DND-41 (cell line): ENCODE data around the gene UCHL1.

Experiments used
- ATAC-seq: fragments of 200-7000 bp; cut with Tn5 transposase; 3 replicates; pipeline ENCODE4 v1.9.1; 2021; ENCODE audit warnings: low read depth; ENCODE audit not compliant: insufficient read depth
- DNase-seq: peaks from one replicate; pipeline ENCODE4 v3.0.0-alpha.2; 2020
- H2AFZ ChIP-seq: 2 replicates; pipeline ENCODE4 v1.6.0; 2012; ENCODE audit warnings: low read depth, low read length
- H3K27ac ChIP-seq: 2 replicates; pipeline ENCODE4 v1.5.1; 2012; ENCODE audit warnings: low read length, inconsistent platforms
- H3K27me3 ChIP-seq: fragments of 200-600 bp; sonication (generic); 2 replicates; pipeline ENCODE4 v1.6.0; 2012; ENCODE audit warnings: low read length, mild to moderate bottlenecking, inconsistent platforms; ENCODE audit not compliant: insufficient read depth, poor library complexity
- H3K36me3 ChIP-seq: 2 replicates; pipeline ENCODE4 v1.5.1; 2012; ENCODE audit warnings: low read length, inconsistent platforms; ENCODE audit not compliant: insufficient read depth
- H3K4me1 ChIP-seq: 2 replicates; pipeline ENCODE4 v1.5.1; 2012; ENCODE audit warnings: mild to moderate bottlenecking, low read length; ENCODE audit not compliant: insufficient read depth
- H3K4me2 ChIP-seq: 2 replicates; pipeline ENCODE4 v1.6.0; 2012; ENCODE audit warnings: mild to moderate bottlenecking, moderate library complexity, low read length, inconsistent platforms; ENCODE audit not compliant: insufficient read depth
- H3K4me3 ChIP-seq, 2 experiments: fragments of 200-600 bp in 1 of 2; shearing (Covaris generic) in 1 of 2; 2 replicates each; pipeline ENCODE4 v1.5.1; 2012 to 2016; ENCODE audit warnings: inconsistent platforms in 2 of 2, low read length in 2 of 2, mild to moderate bottlenecking in 2 of 2, low read depth in 1 of 2, moderate library complexity in 1 of 2
- H3K79me2 ChIP-seq: 2 replicates; pipeline ENCODE4 v1.6.0; 2012; ENCODE audit warnings: low read length, inconsistent platforms; ENCODE audit not compliant: insufficient read depth
- H3K9ac ChIP-seq: 2 replicates; pipeline ENCODE4 v1.6.0; 2012; ENCODE audit warnings: low read depth, mild to moderate bottlenecking, inconsistent platforms, low read length, moderate library complexity
- H3K9me3 ChIP-seq: 2 replicates; pipeline ENCODE4 v1.5.1; 2012; ENCODE audit warnings: low read length, moderate library complexity, mild to moderate bottlenecking, inconsistent platforms; ENCODE audit not compliant: insufficient read depth, severe bottlenecking
- H4K20me1 ChIP-seq: 2 replicates; pipeline ENCODE4 v1.6.0; 2012; ENCODE audit warnings: low read length; ENCODE audit not compliant: insufficient read depth
- EZH2 ChIP-seq: IDR thresholded peaks from 3 replicates; pipeline ENCODE4 v1.6.1; 2012; ENCODE audit warnings: borderline replicate concordance, low read depth, mild to moderate bottlenecking, moderate library complexity, low read length, inconsistent platforms; ENCODE audit not compliant: severe bottlenecking
- TF ChIP-seq, protein P1 (sequence below): IDR thresholded peaks from 2 replicates; pipeline ENCODE4 v1.5.1; 2012; ENCODE audit warnings: borderline replicate concordance, low read length, moderate library complexity, mild to moderate bottlenecking; ENCODE audit not compliant: poor library complexity, severe bottlenecking; ENCODE audit errors: extremely low read depth

Gene UCHL1

DNA sequence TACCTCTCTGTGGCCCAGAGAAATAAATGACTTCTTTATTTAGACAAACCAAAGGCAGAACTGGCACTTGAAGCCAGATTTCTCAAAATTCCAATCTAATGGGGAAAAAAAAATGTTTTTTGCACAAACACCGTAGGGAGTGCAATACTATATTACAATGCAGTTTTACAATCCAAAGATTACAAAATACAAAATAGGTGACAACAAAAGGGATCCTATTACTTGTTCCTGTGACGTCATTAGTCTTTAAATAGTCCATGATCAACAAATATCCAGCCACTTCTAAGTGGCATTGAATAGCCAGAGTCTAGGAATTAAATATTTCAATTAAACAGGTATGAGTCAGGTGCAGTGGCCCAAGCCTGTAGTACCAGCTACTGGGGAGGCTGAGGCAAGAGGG, 39.4 kb upstream of the UCHL1 start:
- Histone ChIP-seq H3K27ac (no peak overlapping the region), H3K9ac (no peak overlapping the region), H3K9me3 (no peaks in the 10 kb centered on the region), H3K27me3 (no peaks in the 10 kb centered on the region), H3K4me1 (no peaks in the 10 kb centered on the region), H2AFZ (no peak overlapping the region), H3K36me3 (no peaks in the 10 kb centered on the region), H4K20me1 (no peaks in the 10 kb centered on the region), H3K4me2 (no peak overlapping the region), H3K79me2 (no peaks in the 10 kb centered on the region), H3K4me3 (no peak overlapping the region)
- no peak for DNase-seq
- ATAC-seq, result no peak
- TF ChIP-seq, protein P1, sequence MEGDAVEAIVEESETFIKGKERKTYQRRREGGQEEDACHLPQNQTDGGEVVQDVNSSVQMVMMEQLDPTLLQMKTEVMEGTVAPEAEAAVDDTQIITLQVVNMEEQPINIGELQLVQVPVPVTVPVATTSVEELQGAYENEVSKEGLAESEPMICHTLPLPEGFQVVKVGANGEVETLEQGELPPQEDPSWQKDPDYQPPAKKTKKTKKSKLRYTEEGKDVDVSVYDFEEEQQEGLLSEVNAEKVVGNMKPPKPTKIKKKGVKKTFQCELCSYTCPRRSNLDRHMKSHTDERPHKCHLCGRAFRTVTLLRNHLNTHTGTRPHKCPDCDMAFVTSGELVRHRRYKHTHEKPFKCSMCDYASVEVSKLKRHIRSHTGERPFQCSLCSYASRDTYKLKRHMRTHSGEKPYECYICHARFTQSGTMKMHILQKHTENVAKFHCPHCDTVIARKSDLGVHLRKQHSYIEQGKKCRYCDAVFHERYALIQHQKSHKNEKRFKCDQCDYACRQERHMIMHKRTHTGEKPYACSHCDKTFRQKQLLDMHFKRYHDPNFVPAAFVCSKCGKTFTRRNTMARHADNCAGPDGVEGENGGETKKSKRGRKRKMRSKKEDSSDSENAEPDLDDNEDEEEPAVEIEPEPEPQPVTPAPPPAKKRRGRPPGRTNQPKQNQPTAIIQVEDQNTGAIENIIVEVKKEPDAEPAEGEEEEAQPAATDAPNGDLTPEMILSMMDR, result no peak
- TF ChIP-seq EZH2, result no peak

DNA sequence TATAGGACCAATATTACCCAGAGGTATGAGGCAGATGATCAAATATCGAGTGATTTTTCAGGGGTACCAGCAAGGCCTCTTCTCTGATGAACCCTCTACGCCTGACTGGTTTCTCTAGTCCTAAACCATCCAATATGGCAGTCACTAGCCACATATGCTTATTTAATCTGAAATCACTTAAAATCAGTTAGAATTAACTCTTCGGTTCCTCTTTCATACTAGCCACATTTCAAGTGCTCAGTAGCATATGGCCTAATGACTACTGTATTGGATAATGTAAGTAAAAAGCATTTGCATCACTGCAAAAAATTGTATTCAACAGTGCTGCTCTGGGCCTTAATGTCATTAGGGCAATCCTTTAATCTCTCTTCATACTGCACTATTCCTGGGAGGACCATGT, 38.0 kb upstream of the UCHL1 start:
- Histone ChIP-seq H3K9me3 (no peaks in the 10 kb centered on the region), H3K4me2 (no peak overlapping the region), H3K27me3 (no peaks in the 10 kb centered on the region), H2AFZ (no peak overlapping the region), H3K36me3 (no peaks in the 10 kb centered on the region), H3K4me1 (no peaks in the 10 kb centered on the region), H3K4me3 (no peak overlapping the region), H3K9ac (no peak overlapping the region), H3K27ac (no peak overlapping the region), H3K79me2 (no peaks in the 10 kb centered on the region), H4K20me1 (no peaks in the 10 kb centered on the region)
- TF ChIP-seq, protein P1, result no peak
- no peak for TF ChIP-seq EZH2
- DNase-seq (no peak), ATAC-seq (no peak)

DNA sequence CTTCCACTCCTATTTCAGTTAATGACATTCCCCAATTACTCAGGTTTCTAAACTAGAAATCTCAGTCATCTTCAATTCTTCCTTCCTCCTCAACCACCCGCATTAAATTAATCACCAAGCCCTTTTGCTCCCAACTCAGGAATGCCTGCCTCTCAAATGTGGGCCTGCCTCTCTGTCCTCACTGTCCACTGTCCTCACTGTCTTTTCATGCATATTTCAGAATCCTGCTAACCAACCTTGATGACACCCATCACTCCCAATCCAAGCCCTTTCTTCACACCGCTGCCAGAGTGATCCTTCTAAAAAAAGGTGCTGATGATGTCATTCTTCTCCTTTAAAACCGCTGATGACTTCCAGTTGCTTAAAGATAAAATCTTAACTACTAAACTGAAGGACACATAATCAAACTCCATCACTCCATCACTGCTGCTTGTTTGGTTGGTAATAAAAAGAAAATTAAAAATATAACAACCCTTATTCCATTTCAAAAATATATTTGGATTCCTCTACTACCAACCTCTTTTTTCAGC, 37.2 kb upstream of the UCHL1 start:
- H3K9ac ChIP-seq, result no peak overlapping the region

DNA sequence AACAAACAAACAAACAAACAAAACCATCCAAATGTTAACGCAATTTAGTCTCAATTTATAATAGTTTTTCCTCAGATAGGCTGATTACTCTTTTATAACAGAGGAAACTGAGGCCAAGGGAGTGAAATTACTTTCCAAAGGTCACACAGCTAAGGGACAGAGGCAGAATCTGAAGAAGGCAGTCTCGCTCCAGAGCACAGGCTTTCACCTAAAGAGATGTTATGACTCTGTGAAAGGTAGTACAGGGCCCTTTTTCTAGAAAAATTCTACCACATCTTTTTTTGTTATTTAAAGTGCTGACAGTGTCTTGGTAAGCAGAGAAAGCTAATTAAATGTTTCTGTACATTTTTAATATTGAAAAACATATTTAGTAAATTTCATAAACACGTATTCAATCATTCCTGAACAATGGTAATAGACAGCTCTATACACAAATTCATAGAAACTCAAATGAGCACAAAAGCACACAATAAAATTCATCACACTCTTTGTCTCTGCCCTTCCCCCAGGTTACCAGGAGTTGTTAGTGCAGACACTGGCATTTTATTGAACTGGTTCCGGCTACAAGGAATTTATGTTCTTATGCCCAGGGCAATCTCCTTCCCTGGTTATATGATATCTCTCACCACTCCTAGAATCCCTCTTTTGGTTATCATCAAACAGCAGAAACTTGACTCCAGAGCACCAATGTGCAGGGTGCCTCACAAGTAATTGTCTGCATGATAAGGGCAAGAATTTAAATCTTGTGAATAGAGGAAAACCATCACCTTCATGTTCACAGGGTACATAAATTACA, 34.7 kb upstream of the UCHL1 start:
- Histone ChIP-seq H3K27ac (no peak overlapping the region), H2AFZ (no peak overlapping the region), H3K79me2 (no peaks in the 10 kb centered on the region), H3K9me3 (no peaks in the 10 kb centered on the region), H3K4me2 (no peak overlapping the region), H4K20me1 (no peaks in the 10 kb centered on the region), H3K36me3 (no peaks in the 10 kb centered on the region), H3K27me3 (no peaks in the 10 kb centered on the region), H3K9ac (no peak overlapping the region), H3K4me3 (no peak overlapping the region), H3K4me1 (no peaks in the 10 kb centered on the region)
- ATAC-seq (no peak), DNase-seq (no peak)
- TF ChIP-seq, protein P1, result no peak
- no peak for TF ChIP-seq EZH2

More for the DNA sequence above, 37.2 kb upstream of the UCHL1 start:
- Histone ChIP-seq H3K27me3 (no peaks in the 10 kb centered on the region), H3K79me2 (no peaks in the 10 kb centered on the region), H3K4me3 (no peak overlapping the region), H3K9me3 (no peaks in the 10 kb centered on the region), H4K20me1 (no peaks in the 10 kb centered on the region), H3K27ac (no peak overlapping the region), H3K4me2 (no peak overlapping the region), H3K36me3 (no peaks in the 10 kb centered on the region), H3K4me1 (no peaks in the 10 kb centered on the region), H2AFZ (no peak overlapping the region)
- ATAC-seq (no peak), DNase-seq (no peak)
- TF ChIP-seq EZH2, result no peak
